Mesenchymal stem cell (in vitro differentiated cells and primary cell): ENCODE data around the gene ACOD1.
"Not testable (repeated sequence)": the region's sequence is repeated elsewhere in the genome, so short reads cannot be mapped to it uniquely, and the experiment has no call there.

ENCODE experiments used
- DNase-seq: peaks from one replicate; pipeline ENCODE4 v3.0.0-alpha.2; 2013
- H2AFZ ChIP-seq: one replicate; pipeline ENCODE4 v1.6.1; 2013; ENCODE audit warnings: low read depth, mild to moderate bottlenecking, control low read depth, inconsistent platforms, low read length, moderate library complexity
- H2AK5ac ChIP-seq: 2 replicates; pipeline ENCODE4 v1.6.1; 2013; ENCODE audit warnings: low read length, moderate library complexity, mild to moderate bottlenecking, inconsistent platforms; ENCODE audit not compliant: severe bottlenecking
- H2BK120ac ChIP-seq: one replicate; pipeline ENCODE4 v1.6.1; 2013; ENCODE audit warnings: low read depth, mild to moderate bottlenecking, inconsistent platforms, low read length, moderate library complexity
- H2BK12ac ChIP-seq, 2 experiments: one replicate each; pipeline ENCODE4 v1.6.1; 2013; ENCODE audit warnings: inconsistent platforms in 2 of 2, low read length in 2 of 2, mild to moderate bottlenecking in 2 of 2, moderate library complexity in 2 of 2, control low read depth in 1 of 2
- H2BK15ac ChIP-seq: one replicate; pipeline ENCODE4 v1.6.1; 2013; ENCODE audit warnings: mild to moderate bottlenecking, low read depth, inconsistent platforms; ENCODE audit not compliant: poor library complexity, severe bottlenecking
- H2BK5ac ChIP-seq: 2 replicates; pipeline ENCODE4 v1.6.1; 2013; ENCODE audit warnings: low read depth, mild to moderate bottlenecking, low read length, control low read depth, inconsistent platforms; ENCODE audit not compliant: poor library complexity, severe bottlenecking
- H3K14ac ChIP-seq, 2 experiments: one replicate each; pipeline ENCODE4 v1.6.1; 2013; ENCODE audit warnings: inconsistent platforms in 2 of 2, low read length in 2 of 2, control low read depth in 1 of 2, mild to moderate bottlenecking in 1 of 2, moderate library complexity in 1 of 2
- H3K18ac ChIP-seq, 2 experiments: one replicate each; pipeline ENCODE4 v1.6.1; 2013; ENCODE audit warnings: inconsistent platforms in 2 of 2, low read length in 2 of 2, control low read depth in 1 of 2, low read depth in 1 of 2, mild to moderate bottlenecking in 1 of 2
- H3K23ac ChIP-seq, 2 experiments: one replicate each; pipeline ENCODE4 v1.6.1; 2013; ENCODE audit warnings: inconsistent platforms in 2 of 2, low read length in 2 of 2, mild to moderate bottlenecking in 2 of 2, moderate library complexity in 2 of 2, control low read depth in 1 of 2
- H3K27ac ChIP-seq: 2 replicates; pipeline ENCODE4 v1.5.1; 2013; ENCODE audit warnings: mild to moderate bottlenecking, moderate library complexity, low read length, control low read depth, inconsistent platforms; ENCODE audit not compliant: poor library complexity, severe bottlenecking
- H3K27me3 ChIP-seq, 2 experiments: 2 replicates each; pipeline versions ENCODE4 v1.6.1 to v1.7.0; 2013; ENCODE audit warnings: low read length in 2 of 2, mild to moderate bottlenecking in 2 of 2, moderate library complexity in 2 of 2, control low read depth in 1 of 2, inconsistent platforms in 1 of 2; ENCODE audit not compliant: control insufficient read depth in 1 of 2, insufficient read depth in 1 of 2
- H3K36me3 ChIP-seq, 2 experiments: 2 replicates each; pipeline versions ENCODE4 v1.6.1 to v1.7.0; 2013; ENCODE audit warnings: low read length in 2 of 2, control low read depth in 1 of 2, inconsistent platforms in 1 of 2, low read depth in 1 of 2, mild to moderate bottlenecking in 1 of 2; ENCODE audit not compliant: insufficient read depth in 2 of 2, control insufficient read depth in 1 of 2
- H3K4ac ChIP-seq, 2 experiments: one replicate each; pipeline ENCODE4 v1.6.1; 2013; ENCODE audit warnings: inconsistent platforms in 2 of 2, low read length in 2 of 2, mild to moderate bottlenecking in 2 of 2, moderate library complexity in 2 of 2, control low read depth in 1 of 2, low read depth in 1 of 2
- H3K4me1 ChIP-seq: 2 replicates; pipeline ENCODE4 v1.6.1; 2013; ENCODE audit warnings: low read depth, low read length, control low read depth; ENCODE audit not compliant: control insufficient read depth, insufficient read depth
- H3K4me2 ChIP-seq: 2 replicates; pipeline ENCODE4 v1.6.1; 2013; ENCODE audit warnings: low read length, mild to moderate bottlenecking, inconsistent platforms; ENCODE audit not compliant: poor library complexity, severe bottlenecking
- H3K4me3 ChIP-seq, 2 experiments: 2 replicates each; pipeline versions ENCODE4 v1.5.1 to v1.7.0; 2013; ENCODE audit warnings: low read length in 2 of 2, mild to moderate bottlenecking in 2 of 2, control low read depth in 1 of 2, low read depth in 1 of 2; ENCODE audit not compliant: insufficient read depth in 1 of 2
- H3K79me1 ChIP-seq: replicated peaks from 2 replicates; pipeline ENCODE4 v1.6.1; 2013; ENCODE audit warnings: mild to moderate bottlenecking, control low read depth, low read length, inconsistent platforms; ENCODE audit not compliant: poor library complexity, severe bottlenecking
- H3K9ac ChIP-seq: 2 replicates; pipeline ENCODE4 v1.7.0; 2013; ENCODE audit warnings: mild to moderate bottlenecking, low read length, moderate library complexity
- H3K9me3 ChIP-seq: 2 replicates; pipeline ENCODE4 v1.7.0; 2013; ENCODE audit warnings: mild to moderate bottlenecking, low read length; ENCODE audit not compliant: control insufficient read depth
- H4K8ac ChIP-seq: one replicate; pipeline ENCODE4 v1.6.1; 2013; ENCODE audit warnings: inconsistent platforms, mild to moderate bottlenecking, low read length, moderate library complexity
- H4K91ac ChIP-seq: one replicate; pipeline ENCODE4 v1.6.1; 2013; ENCODE audit warnings: mild to moderate bottlenecking, low read length, inconsistent platforms
- WGBS: methylation state at CpG from one replicate; pipeline ENCODE4 v1.1.7; 2013; ENCODE audit warnings: mixed read lengths; 5-methylcytosine and 5-hydroxymethylcytosine counted together

ACOD1 gene

DNA sequence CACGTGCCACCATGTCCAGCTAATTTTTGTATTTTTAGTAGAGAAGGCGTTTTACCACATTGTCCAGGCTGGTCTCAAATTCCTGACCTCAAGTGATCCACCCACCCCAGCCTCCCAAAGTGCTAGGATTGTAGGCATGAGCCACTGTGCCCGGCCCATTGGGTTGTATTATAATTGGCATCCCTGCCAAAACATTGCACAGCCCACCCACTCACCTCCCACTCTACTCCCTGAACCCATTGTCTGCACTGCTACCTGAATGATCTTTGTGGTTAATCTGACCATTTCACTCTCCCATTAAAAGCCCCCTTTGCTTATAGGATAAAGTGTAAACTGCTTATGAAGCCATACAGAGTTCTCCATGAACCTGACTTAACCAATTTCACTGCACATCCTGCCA is 35.8 kb upstream of the ACOD1 start:
- Histone ChIP-seq H4K91ac (no peak overlapping the region), H2BK12ac (no peak overlapping the region), H2AK5ac (no peak overlapping the region), H3K4me3 (no peak overlapping the region), H3K9me3 (no peaks in the 10 kb centered on the region), H2BK5ac (no peak overlapping the region), H3K36me3 (no peaks in the 10 kb centered on the region), H3K18ac (no peak overlapping the region), H3K79me1 (no peaks in the 10 kb centered on the region), H3K9ac (no peak overlapping the region), H4K8ac (no peak overlapping the region), H2BK15ac (no peak overlapping the region), H3K23ac (no peak overlapping the region), H2BK120ac (no peak overlapping the region), H3K14ac (no peak overlapping the region), H3K4me1 (peaks cover 3% of the 10 kb centered on the region), H2AFZ (no peak overlapping the region), H3K27ac (no peak overlapping the region), H3K4ac (no peak overlapping the region), H3K27me3 (peaks cover 0 to 4% of the 10 kb centered on the region in 2 experiments), H3K4me2 (no peak overlapping the region)
- WGBS = 92% methylated on average over 3 of the region's 3 CpGs
- DNase-seq = no peak

DNA sequence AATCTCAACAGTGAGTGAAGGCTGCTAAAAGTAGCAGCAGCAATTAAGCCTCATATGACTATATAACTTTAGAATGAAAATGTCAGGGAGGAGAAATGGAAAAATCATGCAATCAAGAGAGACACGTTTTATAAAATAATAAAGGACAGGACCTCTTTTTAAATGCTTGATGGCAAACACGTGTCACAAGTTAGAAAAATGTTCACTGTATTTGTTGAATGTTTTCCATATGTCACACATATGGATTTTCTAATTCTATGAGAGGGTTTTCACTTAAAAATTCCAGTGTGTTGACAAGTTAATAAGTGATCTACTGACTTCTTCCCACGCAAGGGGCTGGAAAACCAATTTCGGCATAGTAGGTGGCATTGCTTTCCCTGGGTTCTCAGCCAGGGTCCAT is 34.4 kb upstream of the ACOD1 start:
- Histone ChIP-seq H3K18ac (no peak overlapping the region), H3K27ac (no peak overlapping the region), H3K36me3 (no peaks in the 10 kb centered on the region), H4K8ac (no peak overlapping the region), H3K4ac (no peak overlapping the region), H4K91ac (no peak overlapping the region), H3K14ac (no peak overlapping the region), H2BK15ac (no peak overlapping the region), H2BK12ac (no peak overlapping the region), H2BK5ac (no peak overlapping the region), H3K4me3 (no peak overlapping the region), H3K4me1 (peaks cover 3% of the 10 kb centered on the region), H3K4me2 (no peak overlapping the region), H3K79me1 (no peaks in the 10 kb centered on the region), H3K9ac (no peak overlapping the region), H3K27me3 (peaks cover 0 to 4% of the 10 kb centered on the region in 2 experiments), H3K9me3 (no peaks in the 10 kb centered on the region), H2AK5ac (no peak overlapping the region), H2BK120ac (no peak overlapping the region), H3K23ac (no peak overlapping the region), H2AFZ (no peak overlapping the region)
- no peak for DNase-seq
- 92% methylated on average over 3 of the region's 4 CpGs for WGBS

DNA sequence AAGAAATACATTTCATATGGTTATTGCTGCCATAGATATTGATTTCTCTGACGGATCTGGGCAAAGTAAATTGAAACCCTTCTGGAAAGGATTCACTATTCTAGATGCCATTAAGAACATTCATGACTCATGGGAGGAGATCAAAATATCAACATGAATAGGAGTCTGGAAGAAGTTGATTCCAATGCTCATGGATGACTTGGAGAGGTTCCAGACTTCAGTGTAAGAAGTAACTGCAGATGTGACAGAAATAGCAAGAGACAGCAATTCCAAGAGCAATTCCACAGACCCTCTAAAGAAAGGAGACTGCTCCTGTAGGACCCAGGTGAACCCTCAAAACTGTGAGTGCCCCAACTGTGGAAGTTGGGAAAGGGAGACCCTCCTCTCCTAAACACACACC is 31.2 kb upstream of the ACOD1 start:
- peaks cover 3% of the 10 kb centered on the region for H3K4me1 ChIP-seq
- H2BK5ac ChIP-seq = no peak overlapping the region
- no peak overlapping the region for H4K91ac ChIP-seq
- no peak overlapping the region for H2AFZ ChIP-seq
- WGBS = 100% methylated on average over 1 of the region's 1 CpG
- DNase-seq = peak; percentile 34
- H2AK5ac ChIP-seq = no peak overlapping the region
- H3K4me2 ChIP-seq = no peak overlapping the region
- H2BK15ac ChIP-seq = no peak overlapping the region
- H3K27ac ChIP-seq = no peak overlapping the region
- no peak overlapping the region for H3K4me3 ChIP-seq
- H3K18ac ChIP-seq = peak overlapping the region in 1 of 2 experiments; percentile 51
- no peak overlapping the region for H3K4ac ChIP-seq
- no peaks in the 10 kb centered on the region for H3K79me1 ChIP-seq
- H3K23ac ChIP-seq = no peak overlapping the region
- H2BK12ac ChIP-seq = no peak overlapping the region
- no peak overlapping the region for H3K14ac ChIP-seq
- no peaks in the 10 kb centered on the region for H3K36me3 ChIP-seq
- H3K9ac ChIP-seq = peak overlapping the region; percentile 58
- no peak overlapping the region for H2BK120ac ChIP-seq
- H4K8ac ChIP-seq = peak overlapping the region; percentile 66
- peaks cover 0 to 4% of the 10 kb centered on the region in 2 experiments for H3K27me3 ChIP-seq
- no peaks in the 10 kb centered on the region for H3K9me3 ChIP-seq

DNA sequence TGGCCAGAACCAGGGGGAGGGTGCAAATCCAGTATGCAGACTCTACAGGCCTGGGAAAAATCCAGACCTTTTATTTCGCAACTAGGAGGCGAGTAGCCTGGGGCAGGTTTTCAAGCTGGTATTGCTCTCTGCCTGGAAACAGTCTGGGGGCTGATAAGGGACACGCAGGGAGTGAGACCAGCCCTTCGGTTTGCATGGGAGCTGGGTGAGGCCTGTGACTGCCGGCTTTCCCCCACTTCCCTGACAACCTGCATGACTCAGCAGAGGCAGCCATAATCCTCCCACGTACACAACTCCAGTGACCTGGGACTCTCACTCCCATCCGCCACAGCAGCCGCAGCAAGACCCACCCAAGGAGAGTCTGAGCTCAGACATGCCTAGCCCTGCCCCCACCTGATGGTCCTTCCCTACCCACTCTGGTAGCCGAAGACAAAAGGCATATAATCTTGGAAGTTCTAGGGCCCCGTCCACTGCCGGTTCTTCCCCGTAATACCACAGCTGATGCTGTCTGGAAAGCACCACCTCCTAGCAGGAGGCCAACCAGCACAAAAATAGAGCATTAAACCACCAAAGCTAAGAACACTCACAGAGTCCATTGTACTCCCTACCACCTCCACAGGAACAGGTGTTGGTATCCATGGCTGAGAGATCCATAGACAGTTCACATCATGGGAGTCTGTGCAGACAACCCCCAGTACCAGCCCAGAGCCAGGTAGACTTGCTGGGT is 30.4 kb upstream of the ACOD1 start:
- H3K23ac ChIP-seq, H3K36me3 ChIP-seq, H2AFZ ChIP-seq, H3K27me3 ChIP-seq, H3K9me3 ChIP-seq, H3K4me1 ChIP-seq, H2BK120ac ChIP-seq, H2BK5ac ChIP-seq, H4K91ac ChIP-seq, H2AK5ac ChIP-seq, H3K27ac ChIP-seq, H3K79me1 ChIP-seq, H3K4me3 ChIP-seq, H3K4me2 ChIP-seq: not testable (repeated sequence)
- Histone ChIP-seq H2BK15ac (peak overlapping the region; percentile 84), H3K9ac (peak overlapping the region; percentile 58), H3K18ac (peak overlapping the region; percentile 44 to 66), H3K14ac (peak overlapping the region in 1 of 2 experiments; percentile 28), H4K8ac (peak overlapping the region; percentile 66), H2BK12ac (peak overlapping the region in 1 of 2 experiments; percentile 25), H3K4ac (peak overlapping the region; percentile 8 to 27)
- WGBS = 73% methylated on average over 12 of the region's 12 CpGs
- peak; percentile 73 for DNase-seq
